ENCODE results near the gene SPATS2. TPM values are rescaled to one million over a fixed set of nuclear protein-coding genes. Genes with fewer than 3 reads are reported as not detected.

Gene SPATS2
- total RNA-seq, 1 experiment from 2014 or later = 56.3 TPM

DNA sequence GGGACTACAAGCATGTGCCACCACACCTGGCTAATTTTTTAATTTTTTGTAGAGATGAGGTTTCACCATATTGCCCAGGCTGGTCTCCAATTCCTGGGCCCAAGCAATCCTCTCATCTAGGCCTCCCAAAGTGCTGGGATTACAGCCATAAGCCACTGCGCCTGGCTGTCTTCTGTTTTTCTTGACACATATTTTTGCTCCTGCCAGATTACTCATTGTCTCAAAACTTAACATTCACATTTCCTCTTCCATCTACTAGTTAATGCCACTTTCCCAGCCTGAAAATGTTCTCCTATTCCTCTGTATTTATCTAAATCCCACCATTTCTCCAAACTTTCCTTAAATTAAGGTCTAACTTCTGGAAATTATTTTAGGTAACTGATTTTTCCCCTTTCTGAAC lies 135.3 kb downstream of the SPATS2 start:
- CTCF ChIA-PET = no interaction called here
- ATAC-seq (no peak), DNase-seq (ENCODE audit: low read depth, low spot score) (no peak)
- H3K27ac ChIP-seq (ENCODE audit: low read length) = no peak overlapping the region
- in situ Hi-C loops (cut with HindIII; ENCODE audit: low pct_unique_long_range_greater_than_20kb, low sequenced_read_pairs) = loop anchor here (25.0 kb wide), 1 partner anchor 140 kb away; the partner anchor contains the start of gene SPATS2
- no peaks in the 10 kb centered on the region for H3K4me1 ChIP-seq (ENCODE audit: control insufficient read depth, insufficient read depth, low read length)
- POLR2A ChIA-PET = no interaction called here
- no peak overlapping the region for H3K4me3 ChIP-seq (ENCODE audit: low read depth in 2 of 2, low read length in 2 of 2)
- no peaks in the 10 kb centered on the region for H3K9me3 ChIP-seq (ENCODE audit: control insufficient read depth, insufficient read depth, low read depth, low read length)
- intact Hi-C loops (cut with micrococcal nuclease; ENCODE audit: unreplicated experiment) = no loop called here
- TF ChIP-seq TCF7L2 (IDR thresholded peaks at IDR 0.05; ENCODE audit: low read depth, low read length) (no peak), POLR2AphosphoS5 (IDR thresholded peaks at IDR 0.05; ENCODE audit: low read depth, low read length) (no peak), SIN3A (IDR thresholded peaks at IDR 0.05; ENCODE audit: borderline replicate concordance, insufficient read depth, low read depth, low read length) (no peak)
- TF ChIP-seq, protein P1, sequence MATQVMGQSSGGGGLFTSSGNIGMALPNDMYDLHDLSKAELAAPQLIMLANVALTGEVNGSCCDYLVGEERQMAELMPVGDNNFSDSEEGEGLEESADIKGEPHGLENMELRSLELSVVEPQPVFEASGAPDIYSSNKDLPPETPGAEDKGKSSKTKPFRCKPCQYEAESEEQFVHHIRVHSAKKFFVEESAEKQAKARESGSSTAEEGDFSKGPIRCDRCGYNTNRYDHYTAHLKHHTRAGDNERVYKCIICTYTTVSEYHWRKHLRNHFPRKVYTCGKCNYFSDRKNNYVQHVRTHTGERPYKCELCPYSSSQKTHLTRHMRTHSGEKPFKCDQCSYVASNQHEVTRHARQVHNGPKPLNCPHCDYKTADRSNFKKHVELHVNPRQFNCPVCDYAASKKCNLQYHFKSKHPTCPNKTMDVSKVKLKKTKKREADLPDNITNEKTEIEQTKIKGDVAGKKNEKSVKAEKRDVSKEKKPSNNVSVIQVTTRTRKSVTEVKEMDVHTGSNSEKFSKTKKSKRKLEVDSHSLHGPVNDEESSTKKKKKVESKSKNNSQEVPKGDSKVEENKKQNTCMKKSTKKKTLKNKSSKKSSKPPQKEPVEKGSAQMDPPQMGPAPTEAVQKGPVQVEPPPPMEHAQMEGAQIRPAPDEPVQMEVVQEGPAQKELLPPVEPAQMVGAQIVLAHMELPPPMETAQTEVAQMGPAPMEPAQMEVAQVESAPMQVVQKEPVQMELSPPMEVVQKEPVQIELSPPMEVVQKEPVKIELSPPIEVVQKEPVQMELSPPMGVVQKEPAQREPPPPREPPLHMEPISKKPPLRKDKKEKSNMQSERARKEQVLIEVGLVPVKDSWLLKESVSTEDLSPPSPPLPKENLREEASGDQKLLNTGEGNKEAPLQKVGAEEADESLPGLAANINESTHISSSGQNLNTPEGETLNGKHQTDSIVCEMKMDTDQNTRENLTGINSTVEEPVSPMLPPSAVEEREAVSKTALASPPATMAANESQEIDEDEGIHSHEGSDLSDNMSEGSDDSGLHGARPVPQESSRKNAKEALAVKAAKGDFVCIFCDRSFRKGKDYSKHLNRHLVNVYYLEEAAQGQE (IDR thresholded peaks at IDR 0.05; ENCODE audit: insufficient read depth in 1 of 2, low read depth in 2 of 2, low read length in 1 of 2) = no peak
- TF ChIP-seq, protein P2, sequence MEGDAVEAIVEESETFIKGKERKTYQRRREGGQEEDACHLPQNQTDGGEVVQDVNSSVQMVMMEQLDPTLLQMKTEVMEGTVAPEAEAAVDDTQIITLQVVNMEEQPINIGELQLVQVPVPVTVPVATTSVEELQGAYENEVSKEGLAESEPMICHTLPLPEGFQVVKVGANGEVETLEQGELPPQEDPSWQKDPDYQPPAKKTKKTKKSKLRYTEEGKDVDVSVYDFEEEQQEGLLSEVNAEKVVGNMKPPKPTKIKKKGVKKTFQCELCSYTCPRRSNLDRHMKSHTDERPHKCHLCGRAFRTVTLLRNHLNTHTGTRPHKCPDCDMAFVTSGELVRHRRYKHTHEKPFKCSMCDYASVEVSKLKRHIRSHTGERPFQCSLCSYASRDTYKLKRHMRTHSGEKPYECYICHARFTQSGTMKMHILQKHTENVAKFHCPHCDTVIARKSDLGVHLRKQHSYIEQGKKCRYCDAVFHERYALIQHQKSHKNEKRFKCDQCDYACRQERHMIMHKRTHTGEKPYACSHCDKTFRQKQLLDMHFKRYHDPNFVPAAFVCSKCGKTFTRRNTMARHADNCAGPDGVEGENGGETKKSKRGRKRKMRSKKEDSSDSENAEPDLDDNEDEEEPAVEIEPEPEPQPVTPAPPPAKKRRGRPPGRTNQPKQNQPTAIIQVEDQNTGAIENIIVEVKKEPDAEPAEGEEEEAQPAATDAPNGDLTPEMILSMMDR (IDR thresholded peaks at IDR 0.05) = no peak
- no TSS peak for BruUV-seq (replicated peaks)
- 0 out of 2 replicates have a peak, but pooled peaks cover 4% of the 10 kb centered on the region for H3K36me3 ChIP-seq (ENCODE audit: control insufficient read depth, insufficient read depth, low read length)
- H3K27me3 ChIP-seq (ENCODE audit: control insufficient read depth, insufficient read depth, low read length) = no peaks in the 10 kb centered on the region

DNA sequence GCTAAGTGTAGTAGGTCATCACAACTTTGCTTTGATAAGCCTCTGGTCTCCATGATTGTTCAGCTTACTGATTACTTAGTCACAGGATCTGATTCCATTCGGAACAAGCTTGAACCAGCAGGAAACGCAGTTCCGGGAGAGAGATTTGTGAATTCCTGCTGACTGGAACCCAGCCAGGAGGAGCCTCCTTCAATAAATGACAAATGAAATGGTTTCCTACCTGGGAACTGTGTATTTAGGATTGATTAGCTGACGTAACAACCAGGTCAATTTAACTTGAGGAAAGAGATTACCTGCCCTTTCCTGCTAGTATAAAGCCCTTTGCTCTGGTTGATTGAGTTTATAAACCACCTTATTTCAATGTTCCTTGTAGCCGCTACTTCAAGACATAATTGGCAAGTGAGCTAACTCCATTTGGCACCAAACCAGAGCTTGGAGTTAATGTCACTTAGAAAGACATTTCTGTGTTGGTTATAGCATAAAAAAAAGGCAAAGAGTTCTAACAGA lies 136.5 kb downstream of the SPATS2 start:
- no peak for ATAC-seq
- intact Hi-C loops (cut with micrococcal nuclease; ENCODE audit: unreplicated experiment) (no loop called here), in situ Hi-C loops (cut with HindIII; ENCODE audit: low pct_unique_long_range_greater_than_20kb, low sequenced_read_pairs) (loop anchor here (25.0 kb wide), 1 partner anchor 141 kb away; the partner anchor contains the start of gene SPATS2)
- Histone ChIP-seq H3K4me3 (ENCODE audit: low read depth in 2 of 2, low read length in 2 of 2) (no peak overlapping the region), H3K4me1 (ENCODE audit: control insufficient read depth, insufficient read depth, low read length) (no peaks in the 10 kb centered on the region), H3K9me3 (ENCODE audit: control insufficient read depth, insufficient read depth, low read depth, low read length) (no peaks in the 10 kb centered on the region), H3K27ac (ENCODE audit: low read length) (no peak overlapping the region), H3K36me3 (ENCODE audit: control insufficient read depth, insufficient read depth, low read length) (0 out of 2 replicates have a peak, but pooled peaks cover 4% of the 10 kb centered on the region), H3K27me3 (ENCODE audit: control insufficient read depth, insufficient read depth, low read length) (no peaks in the 10 kb centered on the region)
- BruUV-seq (replicated peaks) = TSS peak; percentile 19
- ChIA-PET POLR2A (no interaction called here), CTCF (interaction anchor here (1.0 kb wide), 1 partner anchor 156 kb away, joined by 4 read pairs; no protein-coding TSS in a partner anchor)
- DNase-seq (ENCODE audit: low read depth, low spot score) = no peak
- TF ChIP-seq POLR2AphosphoS5 (IDR thresholded peaks at IDR 0.05; ENCODE audit: low read depth, low read length) (no peak), TCF7L2 (IDR thresholded peaks at IDR 0.05; ENCODE audit: low read depth, low read length) (no peak), SIN3A (IDR thresholded peaks at IDR 0.05; ENCODE audit: borderline replicate concordance, insufficient read depth, low read depth, low read length) (no peak)
- TF ChIP-seq, protein P1 (IDR thresholded peaks at IDR 0.05; ENCODE audit: insufficient read depth in 1 of 2, low read depth in 2 of 2, low read length in 1 of 2) = no peak
- TF ChIP-seq, protein P2 (IDR thresholded peaks at IDR 0.05) = no peak

Data from Panc1 (cell line).